ENCODE results near the gene TNRC6C. TPM values are rescaled to one million over a fixed set of nuclear protein-coding genes. Genes with fewer than 3 reads are reported as not detected.
"Not testable (repeated sequence)": the region's sequence is repeated elsewhere in the genome, so short reads cannot be mapped to it uniquely, and the experiment has no call there.

The TNRC6C gene
- total RNA-seq, 1 donor from 2014 or later: 6.5 TPM

- no peak for DNase-seq (ENCODE audit: low read depth, low spot score)
Measured at GRCh38 chr17:78133971-78134898, 175.7 kb downstream of the TNRC6C start.

DNA sequence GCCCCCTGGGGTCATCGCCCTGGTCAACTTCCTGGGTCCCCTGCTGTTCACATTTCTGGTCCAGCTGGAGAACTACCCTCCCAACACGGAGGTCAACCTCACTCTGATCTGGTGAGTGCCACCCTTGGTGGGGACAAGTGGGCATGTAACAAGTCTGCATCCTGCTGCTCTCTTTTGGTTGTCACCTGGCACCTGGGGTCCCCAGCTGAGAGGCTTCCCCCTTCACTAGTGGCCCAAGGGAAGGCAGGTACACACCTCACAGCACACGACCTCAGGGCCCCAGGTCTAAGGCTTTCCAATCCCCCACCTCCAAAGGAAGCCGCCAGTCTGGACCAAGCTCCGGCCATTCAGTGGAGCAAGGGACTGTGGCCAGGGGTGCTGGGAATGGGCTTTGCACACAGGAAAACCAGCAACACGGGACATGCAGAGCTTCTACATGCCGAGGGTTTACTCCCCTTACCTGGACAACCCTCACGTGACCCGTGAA is 176.4 kb downstream of the TNRC6C start:
- DNase-seq (ENCODE audit: low read depth, low spot score): no peak

- no peak for DNase-seq (ENCODE audit: low read depth, low spot score)
Measured at GRCh38 chr17:78135858-78136500, 177.5 kb downstream of the TNRC6C start.

DNA sequence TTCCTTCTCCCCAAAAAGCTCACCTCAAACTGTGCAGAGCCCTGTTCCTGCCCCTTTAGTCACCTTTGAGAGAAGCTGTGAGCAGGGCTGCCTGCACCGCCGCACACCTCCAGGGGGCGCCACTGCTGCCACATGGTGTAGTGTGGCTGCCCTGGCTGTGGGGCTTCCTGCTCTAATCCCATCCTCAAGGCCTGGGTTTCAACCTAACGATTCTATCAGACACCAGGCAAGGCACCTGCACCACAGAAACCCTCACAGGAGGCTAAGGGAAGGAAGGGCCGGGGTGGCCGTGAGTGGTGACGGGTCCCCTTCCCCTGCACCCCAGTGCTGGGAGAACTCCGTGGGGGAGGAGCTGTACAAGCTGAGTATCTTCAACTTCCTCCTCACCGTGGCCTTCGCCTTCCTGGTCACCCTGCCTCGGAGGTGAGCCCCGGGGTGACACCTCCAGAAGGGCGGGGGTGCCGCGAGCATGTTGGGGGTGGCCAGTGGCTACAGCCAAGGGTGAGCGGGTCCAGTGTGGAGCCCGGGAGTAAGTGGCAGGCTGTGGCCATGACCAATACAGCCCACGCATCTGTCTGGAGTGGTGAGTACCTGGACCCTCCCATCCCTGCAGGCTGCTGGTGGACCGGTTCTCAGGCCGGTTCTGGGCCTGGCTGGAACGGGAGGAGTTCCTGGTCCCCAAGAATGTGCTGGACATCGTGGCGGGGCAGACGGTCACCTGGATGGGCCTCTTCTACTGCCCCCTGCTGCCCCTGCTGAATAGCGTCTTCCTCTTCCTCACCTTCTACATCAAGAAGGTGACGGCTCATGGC is 179.1 kb downstream of the TNRC6C start:
- DNase-seq (ENCODE audit: low read depth, low spot score): no peak

- DNase-seq (ENCODE audit: low read depth, low spot score): no peak
Measured at GRCh38 chr17:78138204-78139060, 179.9 kb downstream of the TNRC6C start.

DNA sequence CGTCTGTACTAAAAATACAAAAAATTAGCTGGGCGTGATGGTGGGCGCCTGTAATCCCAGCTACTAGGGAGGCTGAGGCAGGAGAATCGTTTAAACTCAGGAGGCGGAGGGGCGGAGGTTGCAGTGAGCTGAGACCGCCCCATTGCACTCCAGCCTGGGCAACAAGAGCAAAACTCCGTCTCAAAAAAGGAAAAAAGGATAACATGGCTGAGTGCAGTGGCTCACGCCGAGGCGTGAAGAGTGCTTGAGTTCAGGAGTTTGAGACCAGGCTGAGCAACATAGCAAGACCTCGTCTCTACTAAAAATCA is 181.3 kb downstream of the TNRC6C start:
- not testable (repeated sequence) for DNase-seq (ENCODE audit: low read depth, low spot score)

GRCh38 chr17:78140169-78141051 is 181.9 kb downstream of the TNRC6C start:
- DNase-seq (ENCODE audit: low read depth, low spot score): peak; percentile 48

DNA sequence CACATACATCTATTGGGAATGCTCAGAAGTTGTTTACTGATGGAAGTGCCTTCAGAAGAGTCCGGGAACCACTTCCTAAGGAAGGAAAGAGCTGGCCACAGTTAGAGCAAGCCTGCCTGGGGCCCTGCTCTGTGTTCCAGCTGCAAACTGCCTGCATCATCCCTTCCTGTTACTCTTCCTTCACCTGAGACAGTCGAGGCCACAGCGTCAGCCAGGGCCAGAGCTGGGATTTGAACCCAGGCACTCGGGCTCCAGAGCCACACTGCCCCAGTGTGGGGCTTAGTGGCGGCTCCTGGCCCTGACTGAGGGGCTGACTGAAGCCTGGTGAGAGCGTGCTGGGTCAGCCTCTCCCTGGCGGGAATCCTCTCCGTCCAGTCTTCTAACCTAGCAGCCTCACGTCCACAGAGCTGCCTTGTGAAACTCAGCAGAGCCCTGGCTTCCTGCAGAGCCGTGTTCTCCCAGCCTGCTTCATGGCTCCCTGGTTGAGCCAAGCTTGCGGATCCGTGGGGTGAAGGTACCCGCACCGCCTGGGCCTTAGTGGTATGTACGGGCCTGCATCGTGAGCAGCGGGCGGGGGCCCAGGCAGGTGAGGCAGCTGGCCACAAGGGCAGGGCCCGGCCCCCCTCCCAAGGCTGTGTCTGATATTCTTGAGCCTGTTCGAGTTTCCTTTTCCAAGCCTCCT is 183.1 kb downstream of the TNRC6C start:
- no peak for DNase-seq (ENCODE audit: low read depth, low spot score)

DNA sequence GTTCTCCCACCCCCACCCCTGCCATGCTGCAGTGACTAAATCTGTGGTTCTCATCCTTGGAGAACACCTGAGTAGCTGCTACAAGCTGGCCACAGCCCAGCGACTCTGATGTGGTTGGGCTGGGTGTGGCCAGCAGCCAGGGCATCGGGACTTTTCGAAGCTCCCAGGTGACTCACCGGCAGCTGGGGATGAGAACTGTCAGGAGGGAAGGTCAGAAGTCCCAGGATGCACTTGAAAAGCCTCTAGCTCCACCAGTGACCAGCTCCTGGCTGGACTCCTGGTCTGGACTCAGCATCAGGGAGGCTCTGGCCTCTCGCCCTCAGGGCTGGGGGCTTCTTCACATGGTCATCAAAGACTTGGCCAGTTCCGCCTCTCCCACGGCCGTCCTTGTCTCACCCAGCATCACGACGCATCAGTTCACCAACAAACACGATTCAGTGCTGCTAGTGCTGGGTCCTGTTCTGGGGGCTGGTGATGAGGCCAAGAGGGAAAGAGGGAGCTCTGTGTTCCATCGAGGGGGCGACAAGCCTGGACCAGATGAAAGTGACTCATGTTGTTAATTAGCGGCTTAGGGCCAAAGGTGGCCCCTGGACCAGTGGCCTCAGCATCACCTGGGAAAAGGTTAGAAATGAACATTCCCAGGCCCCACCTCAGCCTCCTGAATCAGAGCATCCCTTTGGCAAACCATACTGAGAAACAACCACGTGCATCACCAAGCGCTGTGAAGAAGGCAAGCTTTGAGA is 183.8 kb downstream of the TNRC6C start:
- no peak for DNase-seq (ENCODE audit: low read depth, low spot score)

DNA sequence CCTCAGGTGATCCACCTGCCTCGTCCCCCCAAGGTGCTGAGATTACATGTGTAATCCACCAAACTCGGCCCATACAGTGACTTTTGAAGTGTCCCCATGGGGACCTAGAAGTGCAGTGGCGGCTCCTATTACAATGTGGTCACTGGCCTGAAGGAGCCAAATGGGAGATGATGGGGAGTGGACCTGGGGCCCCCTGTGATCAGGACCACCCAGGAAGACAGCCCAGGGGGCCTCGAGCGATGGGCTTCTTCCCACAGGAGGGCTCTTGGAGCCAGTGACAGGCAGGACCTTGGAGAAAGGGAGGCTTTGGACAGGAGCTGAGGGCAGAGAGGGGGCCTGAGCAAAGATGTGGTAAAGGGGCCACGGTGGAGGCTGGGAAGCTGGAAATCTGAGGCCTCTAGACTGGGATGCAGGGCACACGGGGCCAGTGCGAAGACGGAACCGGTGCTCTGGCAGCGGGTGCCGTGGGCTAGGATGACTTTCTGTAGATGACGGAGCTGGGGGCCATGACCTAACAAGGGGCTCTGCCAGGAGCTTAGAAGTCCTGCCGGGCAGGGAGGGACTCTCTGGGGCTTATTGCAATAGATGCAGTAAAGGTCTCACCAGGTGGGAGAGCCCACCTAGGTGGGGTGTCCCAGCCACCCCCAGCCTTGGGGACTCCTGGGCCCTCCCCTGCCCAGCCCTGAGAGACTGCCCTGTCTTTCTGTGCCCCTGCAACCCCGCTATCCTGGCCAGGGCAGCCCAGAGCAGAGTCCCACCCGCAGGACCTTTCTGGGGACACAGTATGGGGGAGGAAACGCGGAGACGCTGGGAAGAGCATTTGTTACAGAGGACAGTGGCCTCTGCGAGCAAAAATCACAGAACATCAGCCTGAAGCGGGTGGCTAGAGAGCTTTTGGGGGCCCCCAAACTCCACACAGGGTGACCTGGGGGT is 185.0 kb downstream of the TNRC6C start:
- DNase-seq (ENCODE audit: low read depth, low spot score): no peak

DNA sequence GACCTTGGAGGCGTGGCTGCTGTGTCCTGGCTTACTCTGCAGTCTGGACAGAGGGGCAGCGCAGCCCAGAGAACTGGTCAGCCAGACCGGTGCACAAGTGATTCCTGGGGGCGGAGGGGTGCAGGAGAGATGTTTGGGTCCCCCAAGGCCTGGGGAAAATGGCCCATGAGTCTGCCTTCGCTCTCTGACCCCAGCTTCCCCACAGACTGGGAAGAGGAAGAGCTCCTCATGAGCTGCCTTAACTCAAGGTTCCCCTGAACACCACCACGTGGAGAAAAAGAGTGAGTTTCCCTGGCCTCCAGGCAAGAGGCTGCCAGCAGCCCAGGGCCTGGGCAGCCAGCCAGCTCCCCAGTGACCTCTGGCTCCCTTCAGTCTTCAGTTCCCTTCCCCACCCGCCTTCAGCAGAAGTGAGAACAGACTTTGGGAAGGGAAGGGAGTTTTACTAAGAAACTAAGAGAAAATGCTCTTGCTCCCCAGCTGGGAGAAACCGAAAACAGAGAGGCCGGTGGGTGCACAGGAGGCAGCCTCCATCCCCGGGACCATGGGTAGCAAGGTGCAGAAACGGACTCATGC is 185.7 kb downstream of the TNRC6C start:
- DNase-seq (ENCODE audit: low read depth, low spot score): peak; percentile 60

DNA sequence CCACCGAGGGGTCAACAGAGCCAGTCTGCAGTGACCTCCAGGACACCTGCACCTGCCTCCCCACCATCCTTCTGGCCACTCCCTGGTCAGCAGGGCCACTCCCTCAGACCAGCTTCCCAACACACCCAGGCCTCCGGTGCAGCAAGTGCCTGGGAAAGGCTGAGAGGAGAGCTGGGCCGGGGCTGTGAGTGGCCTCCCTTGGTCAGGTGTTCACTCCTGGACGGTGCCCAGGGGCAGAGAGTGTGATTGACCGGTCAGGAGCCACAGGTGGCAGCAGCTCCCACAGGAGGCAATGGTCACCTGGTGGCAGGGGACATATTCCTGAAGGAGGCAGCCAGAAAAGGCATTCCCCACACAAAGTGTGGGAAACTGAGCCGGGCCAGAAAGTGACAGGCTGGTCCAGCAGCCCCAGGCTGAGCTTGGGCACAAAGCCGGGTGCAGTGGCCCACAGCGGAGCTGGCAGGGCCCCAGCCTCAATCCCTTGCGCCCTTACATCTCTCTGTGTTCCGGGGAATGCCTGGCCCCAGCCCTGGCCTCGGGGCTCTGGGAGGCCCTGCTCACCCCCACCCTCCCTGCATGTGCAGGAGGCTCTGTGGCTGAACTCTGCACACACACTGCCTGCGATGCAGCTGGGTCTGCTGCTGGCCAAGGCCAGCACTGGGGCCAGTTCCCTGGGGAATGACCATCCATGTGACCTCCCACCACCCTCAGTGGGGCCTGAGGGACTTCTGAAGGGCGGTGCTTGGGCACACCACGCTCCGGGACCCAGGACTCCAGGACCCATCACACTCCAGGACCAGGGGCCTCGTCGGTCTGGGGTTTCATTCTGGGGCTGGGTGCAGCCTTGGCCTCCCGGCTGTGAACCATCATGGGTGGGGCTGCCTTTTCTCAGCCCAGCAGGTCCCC is 186.5 kb downstream of the TNRC6C start:
- DNase-seq (ENCODE audit: low read depth, low spot score): no peak

GRCh38 chr17:78146471-78146869 is 188.0 kb downstream of the TNRC6C start:
- DNase-seq (ENCODE audit: low read depth, low spot score): no peak

DNA sequence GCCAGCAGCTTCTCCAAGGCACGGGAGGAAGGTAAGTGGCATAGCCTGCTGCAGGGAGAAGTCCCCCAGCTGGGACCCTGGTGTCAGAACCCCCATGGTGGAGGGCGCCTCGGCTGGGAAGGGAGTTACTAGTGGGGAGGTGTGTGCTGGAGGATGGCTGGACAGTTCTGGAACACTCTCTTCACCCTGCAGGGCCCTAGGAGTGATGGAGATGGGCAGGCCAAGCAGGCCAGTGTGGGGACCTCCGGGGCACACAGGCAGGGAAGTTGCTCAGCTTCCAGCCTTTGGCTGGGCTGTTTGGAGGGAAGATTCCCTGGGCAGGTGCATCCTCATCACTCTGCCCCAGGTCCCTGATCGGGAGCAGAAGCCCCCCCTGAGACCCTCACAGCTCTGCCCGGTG is 188.4 kb downstream of the TNRC6C start:
- no peak for DNase-seq (ENCODE audit: low read depth, low spot score)

DNA sequence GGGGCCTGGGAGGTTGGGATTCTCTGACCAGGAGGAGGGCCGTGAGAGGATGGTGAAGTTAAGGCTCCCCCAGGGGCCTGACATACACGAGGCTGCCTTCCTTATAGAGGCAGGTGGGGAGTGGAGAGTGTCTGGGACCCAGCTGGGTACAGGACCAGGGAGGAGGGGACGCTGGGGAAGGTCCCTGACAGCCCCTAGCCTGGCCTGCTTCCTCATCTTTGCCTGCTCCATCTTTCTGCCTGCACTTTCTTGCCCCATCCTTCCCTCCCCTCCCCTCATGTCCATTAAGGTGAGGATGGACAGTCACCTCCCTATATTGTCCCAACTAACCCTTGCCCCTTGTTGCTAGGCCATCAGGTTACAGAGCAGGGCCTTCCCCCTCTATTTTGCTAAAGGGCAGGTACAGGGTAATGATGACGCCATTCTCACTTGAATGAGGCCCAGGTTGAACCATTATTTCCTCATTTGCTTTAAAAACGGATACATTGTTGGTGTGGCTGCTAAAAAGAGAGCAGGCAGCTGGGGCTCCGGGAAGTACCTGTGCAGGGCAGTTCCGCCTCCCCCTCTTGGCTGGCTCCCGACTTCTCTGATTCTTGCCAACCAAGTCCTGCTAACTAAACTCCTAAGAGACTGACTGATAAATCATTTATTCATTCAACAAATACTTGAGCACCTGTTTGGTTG is 189.0 kb downstream of the TNRC6C start:
- no peak for DNase-seq (ENCODE audit: low read depth, low spot score)

Data from pulmonary artery endothelial cell (primary cell).